ENCODE data around the gene CCDC51.

The CCDC51 gene

DNA sequence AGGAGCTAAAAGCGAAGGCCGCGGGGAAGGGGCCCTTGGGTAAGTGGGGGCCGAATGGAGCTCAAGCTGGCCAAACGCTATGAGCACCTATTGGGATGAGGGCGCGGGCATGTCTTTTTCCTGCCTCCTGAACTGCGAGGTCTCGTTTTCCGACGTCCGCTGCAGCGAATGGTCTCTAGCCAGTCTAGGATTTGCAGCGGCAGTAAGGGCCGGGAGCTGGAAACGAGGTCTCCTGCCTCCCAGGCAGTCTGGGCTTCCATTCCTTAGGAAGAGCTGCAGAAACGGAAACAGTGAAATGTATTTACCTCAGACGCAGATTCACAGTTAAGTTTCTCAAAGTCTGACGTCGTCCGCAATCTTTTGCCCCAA is 655 bp upstream of the CCDC51 start:
- DNase-seq (ENCODE audit: low read depth), result no peak
- TF ChIP-seq, protein P1, sequence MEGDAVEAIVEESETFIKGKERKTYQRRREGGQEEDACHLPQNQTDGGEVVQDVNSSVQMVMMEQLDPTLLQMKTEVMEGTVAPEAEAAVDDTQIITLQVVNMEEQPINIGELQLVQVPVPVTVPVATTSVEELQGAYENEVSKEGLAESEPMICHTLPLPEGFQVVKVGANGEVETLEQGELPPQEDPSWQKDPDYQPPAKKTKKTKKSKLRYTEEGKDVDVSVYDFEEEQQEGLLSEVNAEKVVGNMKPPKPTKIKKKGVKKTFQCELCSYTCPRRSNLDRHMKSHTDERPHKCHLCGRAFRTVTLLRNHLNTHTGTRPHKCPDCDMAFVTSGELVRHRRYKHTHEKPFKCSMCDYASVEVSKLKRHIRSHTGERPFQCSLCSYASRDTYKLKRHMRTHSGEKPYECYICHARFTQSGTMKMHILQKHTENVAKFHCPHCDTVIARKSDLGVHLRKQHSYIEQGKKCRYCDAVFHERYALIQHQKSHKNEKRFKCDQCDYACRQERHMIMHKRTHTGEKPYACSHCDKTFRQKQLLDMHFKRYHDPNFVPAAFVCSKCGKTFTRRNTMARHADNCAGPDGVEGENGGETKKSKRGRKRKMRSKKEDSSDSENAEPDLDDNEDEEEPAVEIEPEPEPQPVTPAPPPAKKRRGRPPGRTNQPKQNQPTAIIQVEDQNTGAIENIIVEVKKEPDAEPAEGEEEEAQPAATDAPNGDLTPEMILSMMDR (IDR thresholded peaks at IDR 0.05; ENCODE audit: insufficient read depth, low read depth, low read length, missing control alignments), result no peak

DNA sequence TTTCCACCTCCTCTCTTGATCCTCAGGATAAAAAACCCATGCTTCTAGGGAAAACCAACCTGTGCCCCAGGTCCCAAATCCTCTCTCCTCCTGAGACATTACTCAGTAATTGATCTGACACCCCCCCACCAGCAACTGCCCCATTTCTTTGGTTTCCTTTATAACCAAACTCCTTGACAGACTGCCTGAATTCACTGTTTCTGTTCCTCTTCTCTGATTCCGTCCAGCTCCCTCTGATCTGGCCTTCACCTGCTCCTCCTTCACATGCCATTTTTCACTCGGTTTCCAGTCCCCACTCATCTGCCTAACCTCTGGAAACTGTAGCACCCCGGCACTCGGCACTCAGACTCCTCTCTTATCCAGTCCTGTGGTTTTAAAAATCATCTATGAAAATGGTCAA is 2.1 kb downstream of the CCDC51 start:
- TF ChIP-seq, protein P1 (IDR thresholded peaks at IDR 0.05; ENCODE audit: insufficient read depth, low read depth, low read length, missing control alignments), result no peak
- DNase-seq (ENCODE audit: low read depth), result no peak
- H3K4me3 ChIP-seq (ENCODE audit: low read length), result no peak overlapping the region

More for the DNA sequence above, 655 bp upstream of the CCDC51 start:
- H3K4me3 ChIP-seq (ENCODE audit: low read length), result peak overlapping the region; percentile 98

DNA sequence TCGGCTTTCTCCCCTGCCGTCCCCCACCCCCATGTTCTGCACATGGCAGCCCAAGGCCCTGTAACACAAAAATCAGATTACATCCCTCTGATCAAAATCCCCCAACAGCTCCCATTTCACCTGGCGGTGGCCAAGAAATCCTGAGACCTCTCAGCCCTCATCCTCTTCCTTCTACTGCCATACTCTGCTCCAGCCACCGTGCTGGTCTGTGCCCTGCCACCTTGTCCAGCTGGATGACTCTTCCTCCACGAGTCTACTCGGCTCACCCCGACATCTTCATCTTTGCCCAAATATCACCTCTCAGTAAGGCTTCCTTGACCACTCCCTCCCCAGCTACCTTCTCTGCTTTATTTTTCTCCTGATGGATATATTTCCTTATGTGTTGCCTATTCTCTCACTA is 3.1 kb downstream of the CCDC51 start:
- H3K4me3 ChIP-seq (ENCODE audit: low read length), result no peak overlapping the region
- TF ChIP-seq, protein P1 (IDR thresholded peaks at IDR 0.05; ENCODE audit: insufficient read depth, low read depth, low read length, missing control alignments), result no peak
- DNase-seq (ENCODE audit: low read depth), result no peak

DNA sequence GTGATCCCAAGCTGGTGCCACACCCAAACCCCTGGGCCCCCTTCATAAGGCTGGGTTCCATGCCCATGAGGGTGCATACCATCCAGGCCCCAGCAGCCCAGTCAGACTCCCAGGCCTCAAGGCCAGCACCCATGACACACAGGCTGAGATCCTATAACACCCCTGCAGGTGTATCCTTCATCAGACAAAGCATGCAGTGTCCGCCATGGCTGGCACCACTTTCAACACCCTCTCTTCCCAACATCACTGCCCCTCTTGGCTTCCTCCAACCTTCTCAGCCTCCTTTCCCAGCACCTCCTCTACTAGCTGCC is 3.5 kb downstream of the CCDC51 start:
- H3K4me3 ChIP-seq (ENCODE audit: low read length), result no peak overlapping the region
- DNase-seq (ENCODE audit: low read depth), result no peak
- TF ChIP-seq, protein P1 (IDR thresholded peaks at IDR 0.05; ENCODE audit: insufficient read depth, low read depth, low read length, missing control alignments), result no peak

DNA sequence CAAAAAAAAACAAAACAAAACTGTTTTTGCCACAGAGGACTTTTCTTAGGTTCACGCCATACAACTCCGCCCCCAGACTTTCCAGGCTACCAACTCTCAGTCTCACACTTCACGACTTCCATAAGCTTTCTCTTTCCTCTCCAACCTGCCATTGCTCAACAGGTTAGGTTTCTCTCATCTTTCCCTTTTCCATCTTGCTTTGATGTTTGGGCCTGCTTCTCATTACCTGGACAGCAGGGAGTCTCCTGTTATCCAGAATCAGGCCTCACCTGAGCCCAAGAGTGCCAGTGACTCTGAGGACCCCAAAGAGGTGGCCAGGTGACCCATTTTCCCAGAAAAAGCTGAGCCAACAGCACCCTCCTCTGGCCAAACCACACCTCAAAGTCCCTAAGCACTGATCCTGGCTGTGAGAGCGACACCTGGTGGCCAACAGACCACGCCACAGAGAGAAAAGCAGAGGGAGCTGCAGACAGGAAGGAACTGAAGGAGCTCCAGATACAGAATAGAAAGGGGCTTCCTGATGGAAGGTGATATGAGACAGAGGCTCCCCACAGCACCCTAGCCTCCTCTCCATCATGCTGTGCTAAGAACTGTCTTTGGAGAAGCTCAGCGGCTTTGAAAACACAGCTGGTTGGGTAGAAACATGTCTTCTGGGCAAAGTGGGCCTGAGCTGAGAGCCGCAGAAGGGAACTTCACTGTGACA is 4.0 kb downstream of the CCDC51 start:
- TF ChIP-seq, protein P1 (IDR thresholded peaks at IDR 0.05; ENCODE audit: insufficient read depth, low read depth, low read length, missing control alignments), result peak; percentile 100
- no peak overlapping the region for H3K4me3 ChIP-seq (ENCODE audit: low read length)
- peak; percentile 87 for DNase-seq (ENCODE audit: low read depth)

DNA sequence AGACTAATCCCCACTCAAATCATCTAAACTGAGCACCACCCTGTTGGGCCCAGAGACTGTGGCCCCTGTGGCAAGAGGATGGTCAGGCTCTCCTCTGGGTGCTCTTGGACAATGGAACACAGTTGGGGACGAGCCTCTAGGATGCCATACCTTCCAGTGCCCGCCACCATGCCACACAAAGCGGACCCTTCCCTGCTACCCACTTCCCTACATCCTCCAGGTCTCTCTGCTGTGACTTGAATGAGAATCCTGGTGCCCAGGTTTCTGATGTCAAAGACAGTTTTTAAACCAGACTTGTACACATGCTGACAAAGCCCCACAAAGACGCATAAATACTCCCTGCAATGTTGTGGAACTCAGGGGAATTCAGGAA is 4.7 kb downstream of the CCDC51 start:
- H3K4me3 ChIP-seq (ENCODE audit: low read length), result no peak overlapping the region
- no peak for DNase-seq (ENCODE audit: low read depth)
- TF ChIP-seq, protein P1 (IDR thresholded peaks at IDR 0.05; ENCODE audit: insufficient read depth, low read depth, low read length, missing control alignments), result no peak

DNA sequence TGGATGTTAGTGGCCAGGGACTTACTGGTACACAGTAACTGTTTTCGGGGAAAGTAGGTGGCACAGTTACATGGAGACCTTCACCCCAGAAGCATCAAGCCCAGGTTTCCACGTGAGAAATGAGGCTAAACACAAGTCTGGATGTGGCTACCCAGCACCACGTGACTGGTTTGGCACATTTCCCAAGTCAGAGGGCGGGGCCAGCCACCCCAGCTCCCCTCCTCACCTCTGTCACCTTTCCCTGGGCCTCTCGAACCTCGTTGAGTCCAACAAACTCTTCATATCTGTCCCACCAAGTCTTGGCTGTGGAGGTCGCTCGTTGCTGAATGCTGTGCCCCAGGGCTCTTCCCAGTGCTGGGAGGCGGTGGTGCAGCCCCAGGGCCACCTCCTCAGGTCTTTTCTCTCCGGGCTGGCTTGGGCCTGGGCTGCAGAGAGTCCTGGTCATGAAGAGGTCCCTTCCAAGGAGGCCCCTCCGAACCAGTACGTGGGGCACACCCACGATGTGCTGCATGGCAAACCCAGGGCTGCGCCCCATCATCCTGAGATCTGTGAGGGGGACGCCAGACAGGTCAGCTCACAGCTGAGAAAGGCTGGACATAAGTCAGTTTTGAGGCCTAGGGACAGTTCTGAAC is 5.2 kb downstream of the CCDC51 start:
- TF ChIP-seq, protein P1 (IDR thresholded peaks at IDR 0.05; ENCODE audit: insufficient read depth, low read depth, low read length, missing control alignments), result no peak
- no peak overlapping the region for H3K4me3 ChIP-seq (ENCODE audit: low read length)
- no peak for DNase-seq (ENCODE audit: low read depth)
